HG03280 (cell line): ENCODE results near the gene KLHL34.

Experiments
- ATAC-seq: cut with Tn5 transposase; IDR thresholded peaks from one replicate; pipeline ENCODE4 v1.9.1; 2021; ENCODE audit warnings: mild to moderate bottlenecking, moderate library complexity; ENCODE audit not compliant: unreplicated experiment

The KLHL34 gene

GRCh38 chrX:21658152-21658737 is at the start of gene KLHL34:
KLHL34 (minus strand) TSS chrX:21658330; CDS start chrX:21657788, 542 bp downstream.
- ATAC-seq: no peak

- no peak for ATAC-seq
Measured at GRCh38 chrX:21705225-21705624, 47.1 kb upstream of the KLHL34 start.

DNA sequence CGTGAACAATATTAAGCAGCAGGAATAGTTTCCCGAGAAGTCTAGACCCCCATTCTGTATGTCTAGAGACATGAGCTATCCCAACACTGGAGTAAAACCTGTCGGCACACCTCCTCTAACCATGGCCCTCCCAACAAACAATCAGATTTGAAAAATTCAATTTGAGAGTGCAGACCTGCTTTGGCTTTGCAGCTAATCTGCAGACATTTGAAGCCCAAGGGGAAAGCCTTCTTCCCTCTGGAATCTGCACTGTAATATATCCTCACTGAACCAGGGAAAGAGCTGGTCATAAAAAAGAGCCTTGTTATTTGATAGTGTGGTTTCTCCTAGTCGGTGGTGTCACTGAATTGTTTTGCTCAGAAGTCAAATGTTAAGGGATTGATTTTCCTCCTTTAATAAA is 44.6 kb upstream of the KLHL34 start:
- ATAC-seq: no peak

GRCh38 chrX:21700967-21701366 is 42.8 kb upstream of the KLHL34 start:
- ATAC-seq: no peak

DNA sequence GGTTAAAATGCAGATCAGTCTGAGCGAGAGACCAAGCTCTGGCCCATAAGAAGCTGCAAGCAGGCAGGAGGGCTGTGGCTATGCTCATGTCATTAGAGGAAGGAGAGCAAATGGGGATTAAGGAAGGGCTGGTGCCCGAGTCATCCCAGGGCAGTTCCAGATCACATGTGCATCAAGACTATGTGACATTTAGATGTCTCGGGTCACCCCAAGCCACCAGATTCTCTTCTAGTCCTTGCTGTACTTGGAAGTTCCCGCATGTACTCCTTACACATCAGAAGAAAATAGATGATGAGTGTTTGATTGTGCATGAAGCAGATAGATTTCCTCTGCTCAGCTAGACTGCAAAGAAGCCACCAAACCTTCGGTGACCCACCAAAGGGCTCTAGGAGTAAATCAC is 42.1 kb upstream of the KLHL34 start:
- ATAC-seq: no peak

DNA sequence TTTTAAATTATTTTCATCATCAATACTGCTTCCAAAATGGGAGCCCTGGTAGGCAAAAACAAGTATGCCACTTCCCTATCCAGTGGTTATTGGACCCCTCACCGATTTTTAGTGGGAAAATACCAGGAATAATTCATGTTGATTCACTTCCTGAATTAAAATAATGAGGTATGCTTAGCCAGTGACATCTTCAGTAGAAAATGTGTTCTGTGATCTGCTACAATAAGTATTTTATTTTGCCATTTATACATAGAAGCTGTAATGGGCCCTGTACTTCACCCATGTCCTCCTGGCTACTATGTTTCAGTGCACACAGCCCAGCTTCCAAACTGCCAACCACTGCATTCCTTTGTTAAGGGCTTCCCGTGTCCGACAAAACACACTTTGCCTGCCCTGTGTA is 41.0 kb upstream of the KLHL34 start:
- no peak for ATAC-seq

DNA sequence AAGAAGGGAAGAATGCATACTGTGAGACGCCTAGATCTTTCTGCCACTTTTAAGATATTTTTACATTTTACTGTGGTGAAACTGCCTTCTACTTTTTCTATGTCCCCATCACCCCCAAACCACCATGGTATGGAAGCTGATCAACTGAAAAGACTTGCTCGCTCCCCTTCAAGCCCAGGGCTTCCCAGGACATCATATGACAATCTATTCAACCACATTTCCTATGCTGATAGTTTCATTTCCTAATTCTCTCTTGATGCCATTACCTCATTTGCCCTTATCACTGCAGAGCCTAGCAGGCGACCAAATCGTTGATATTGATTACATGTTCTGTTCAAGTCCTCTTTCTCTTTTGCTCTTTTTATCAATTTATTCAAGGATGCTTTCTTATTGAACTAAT is 40.1 kb upstream of the KLHL34 start:
- ATAC-seq: no peak

DNA sequence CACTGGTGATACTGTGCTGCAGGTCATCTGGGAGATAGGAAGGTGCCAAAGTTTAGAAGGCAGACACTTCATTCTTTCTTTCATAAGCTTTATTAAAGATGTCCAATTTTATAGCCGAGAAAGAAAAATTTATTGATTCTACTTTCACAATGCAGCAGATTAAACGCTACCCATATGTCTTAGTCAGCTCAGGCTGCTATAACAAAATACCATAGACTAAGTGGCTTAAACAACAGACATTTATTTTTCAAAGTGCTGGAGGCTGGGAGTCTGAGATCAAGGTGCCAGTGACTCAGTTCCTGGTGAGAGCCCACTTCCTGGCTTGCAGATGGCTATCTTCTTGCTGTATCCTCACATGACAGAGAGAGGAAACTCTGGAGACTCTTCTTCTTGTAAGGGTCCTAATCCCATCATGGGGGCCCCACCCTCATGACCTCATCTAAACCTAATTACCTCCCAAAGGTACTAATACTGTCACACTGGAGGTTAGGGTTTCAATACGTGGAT is 33.4 kb upstream of the KLHL34 start:
- no peak for ATAC-seq

GRCh38 chrX:21683941-21684340 is 25.8 kb upstream of the KLHL34 start:
- ATAC-seq: no peak

GRCh38 chrX:21678048-21678612 is 20.0 kb upstream of the KLHL34 start:
- no peak for ATAC-seq

- ATAC-seq: no peak
Measured at GRCh38 chrX:21675931-21676330, 17.8 kb upstream of the KLHL34 start.

DNA sequence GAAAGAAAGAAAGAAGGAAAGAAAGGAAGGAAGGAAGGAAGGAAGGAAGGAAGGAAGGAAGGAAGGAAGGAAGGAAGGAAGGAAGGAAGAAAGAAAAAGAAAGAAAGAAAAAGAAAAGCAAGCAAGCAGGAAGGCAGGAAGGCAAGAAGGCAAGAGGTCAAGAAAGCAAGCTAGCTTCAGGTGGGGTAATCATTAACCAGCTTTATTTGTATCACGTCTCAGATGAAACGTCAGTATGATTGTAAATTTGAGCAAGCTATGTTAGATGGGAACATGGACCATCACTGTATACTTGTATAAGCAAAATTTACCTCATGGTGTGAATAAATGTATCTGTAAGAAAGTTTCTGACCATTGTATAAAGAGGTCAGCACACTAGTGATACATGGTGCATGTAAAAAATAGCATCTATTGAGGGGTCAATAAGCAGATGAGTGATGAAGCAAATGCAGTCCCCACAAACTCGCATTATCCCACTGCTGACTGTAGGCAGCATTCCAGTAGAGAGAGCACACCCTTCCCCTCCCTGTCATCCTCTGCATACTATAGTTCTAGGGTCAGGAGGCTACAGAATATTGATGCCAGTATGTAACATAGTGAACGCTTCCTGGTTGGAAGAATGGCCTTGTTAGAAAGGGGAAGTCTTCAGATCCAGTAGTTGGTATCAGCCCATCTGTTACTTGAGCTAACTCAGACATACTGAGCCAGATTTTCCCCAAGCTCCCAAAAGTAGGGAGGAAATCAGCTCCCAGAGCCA is 16.5 kb upstream of the KLHL34 start:
- no peak for ATAC-seq

DNA sequence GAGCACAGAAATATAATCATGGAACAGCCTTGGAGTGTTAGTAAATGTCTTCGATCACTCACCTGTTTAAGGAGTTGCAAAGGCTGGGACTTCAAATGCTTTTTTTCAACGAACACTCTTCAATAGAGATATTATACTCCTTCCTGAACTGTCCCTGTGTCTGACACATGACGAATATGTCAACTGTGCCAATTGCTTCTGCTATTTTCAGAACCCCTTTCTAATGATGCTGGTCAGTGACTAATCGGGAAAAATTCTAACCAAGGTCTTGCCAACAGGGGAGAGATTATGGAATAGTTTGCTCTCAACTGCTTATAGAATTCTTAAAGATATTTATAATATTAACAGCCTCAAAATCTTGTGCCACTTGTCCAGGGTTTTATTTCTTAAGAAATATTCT is 8.5 kb upstream of the KLHL34 start:
- ATAC-seq: no peak

DNA sequence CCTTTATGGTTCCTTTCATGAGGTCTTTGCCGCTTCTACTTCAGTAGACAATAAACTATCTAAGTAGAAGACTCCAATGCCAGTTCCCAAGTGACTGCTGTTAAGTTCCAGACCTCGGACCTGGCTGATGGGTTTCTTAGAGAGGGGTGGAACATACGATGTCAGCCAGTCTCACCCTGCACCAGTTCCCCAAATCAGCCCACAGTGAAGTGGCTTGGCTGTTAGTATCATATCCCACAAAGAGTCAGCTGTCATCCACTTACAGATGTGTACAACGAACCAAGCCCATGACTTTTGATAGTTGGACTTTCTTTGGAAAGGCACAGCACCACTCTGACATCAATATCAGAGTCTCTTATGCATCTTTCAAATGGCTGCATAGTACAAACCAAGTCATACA is 8.1 kb upstream of the KLHL34 start:
- ATAC-seq: no peak

GRCh38 chrX:21662761-21663160 is 4.6 kb upstream of the KLHL34 start:
- ATAC-seq: no peak

- ATAC-seq: no peak
Measured at GRCh38 chrX:21661316-21661715, 3.2 kb upstream of the KLHL34 start.

DNA sequence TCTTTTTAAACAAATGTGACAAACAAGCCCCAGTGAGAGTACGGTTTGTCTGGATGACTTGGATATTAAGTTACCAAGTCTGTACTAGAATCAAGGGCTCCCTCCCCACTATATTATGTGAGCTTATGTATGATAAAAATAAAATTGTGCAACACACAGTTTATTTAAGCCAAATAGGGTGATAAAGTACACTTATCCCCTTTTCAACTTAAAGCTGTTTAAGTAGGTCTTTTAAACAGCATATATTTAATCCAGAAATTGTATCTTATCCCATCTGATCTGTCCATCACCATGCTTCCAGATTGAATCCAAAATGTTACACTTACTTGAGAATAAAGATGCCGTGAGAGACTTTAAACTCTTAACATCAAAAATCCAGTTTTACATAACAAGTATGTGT is 2.0 kb upstream of the KLHL34 start:
- ATAC-seq: no peak

GRCh38 chrX:21659320-21659719 is 1.2 kb upstream of the KLHL34 start:
- no peak for ATAC-seq

- no peak for ATAC-seq
Measured at GRCh38 chrX:21658746-21659145, 616 bp upstream of the KLHL34 start.

DNA sequence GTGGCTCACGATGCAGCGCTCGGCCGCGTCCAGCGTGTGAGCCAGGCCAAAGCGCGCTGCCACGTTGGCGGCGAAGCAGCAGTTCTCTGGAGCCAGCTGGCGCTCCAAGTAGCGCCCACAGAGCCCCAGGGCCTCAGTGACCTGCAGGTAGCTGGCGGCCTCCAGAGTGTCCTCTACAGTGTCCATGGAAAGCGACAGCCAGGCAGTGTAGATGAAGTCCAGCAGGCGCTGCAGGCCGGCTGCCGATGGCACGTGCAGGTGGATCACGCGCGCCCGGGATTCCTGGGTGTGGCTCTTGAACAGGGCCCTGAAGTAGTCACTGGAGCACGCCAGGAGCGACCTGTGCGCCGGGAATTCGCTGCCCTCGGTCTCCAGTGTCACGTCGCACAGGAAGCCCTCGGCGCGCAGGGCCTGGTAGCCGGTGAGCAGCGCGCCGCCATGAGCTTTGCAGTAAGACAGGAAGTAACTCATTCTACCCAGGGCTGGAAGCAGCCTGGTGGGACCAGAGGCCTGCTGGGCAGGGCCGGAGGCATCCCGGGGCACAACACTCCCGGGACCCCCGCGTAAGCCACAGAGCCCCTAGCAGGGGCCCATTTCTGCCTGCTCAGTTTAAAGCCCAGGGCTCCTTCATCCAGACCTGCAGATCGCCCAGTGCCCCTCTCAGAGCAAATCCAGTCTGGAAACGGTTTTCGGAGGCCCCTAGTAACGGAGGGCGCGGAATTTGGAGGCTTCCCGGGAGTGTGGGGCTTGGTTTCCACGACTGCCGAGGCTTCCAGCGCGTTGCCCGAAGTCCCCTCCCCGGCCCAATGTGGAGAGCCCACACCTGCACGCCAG is 595 bp downstream of the KLHL34 start:
- no peak for ATAC-seq

GRCh38 chrX:21656587-21657317 is 1.4 kb downstream of the KLHL34 start:
- ATAC-seq: no peak
